Measurements from ENCODE around the gene PIP5KL1.

Gene PIP5KL1

DNA sequence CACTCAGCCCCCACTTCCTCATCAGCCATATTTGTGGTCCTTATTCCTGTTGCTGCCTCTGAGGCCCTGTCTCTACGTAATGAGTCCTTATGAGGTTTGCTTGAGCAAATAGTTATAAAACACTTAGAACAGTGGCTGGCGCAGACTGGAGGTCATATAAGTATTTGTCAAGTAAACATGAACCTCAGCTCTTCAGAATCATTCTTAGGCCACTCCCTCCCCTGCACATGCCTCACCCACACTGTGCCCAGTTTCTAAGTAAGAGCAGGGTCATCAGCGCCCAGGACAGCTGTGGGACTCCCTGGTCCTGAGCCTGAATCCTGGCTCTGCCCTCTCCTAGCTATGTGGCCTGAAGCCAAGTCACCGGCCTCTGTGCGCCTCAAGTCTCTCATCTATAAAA, 17.7 kb downstream of the PIP5KL1 start:
- DNase-seq (ENCODE audit: low spot score): no peak

- no peak for DNase-seq (ENCODE audit: low spot score)
These were observed 18.3 kb downstream of the PIP5KL1 start for GRCh38 chr9:127912296-127912695.

GRCh38 chr9:127910613-127911205, 19.9 kb downstream of the PIP5KL1 start:
- DNase-seq (ENCODE audit: low spot score): peak; percentile 73

GRCh38 chr9:127909839-127910273, 20.7 kb downstream of the PIP5KL1 start:
- no peak for DNase-seq (ENCODE audit: low spot score)

- DNase-seq (ENCODE audit: low spot score): no peak
These were observed 22.0 kb downstream of the PIP5KL1 start for GRCh38 chr9:127908660-127908926.

DNA sequence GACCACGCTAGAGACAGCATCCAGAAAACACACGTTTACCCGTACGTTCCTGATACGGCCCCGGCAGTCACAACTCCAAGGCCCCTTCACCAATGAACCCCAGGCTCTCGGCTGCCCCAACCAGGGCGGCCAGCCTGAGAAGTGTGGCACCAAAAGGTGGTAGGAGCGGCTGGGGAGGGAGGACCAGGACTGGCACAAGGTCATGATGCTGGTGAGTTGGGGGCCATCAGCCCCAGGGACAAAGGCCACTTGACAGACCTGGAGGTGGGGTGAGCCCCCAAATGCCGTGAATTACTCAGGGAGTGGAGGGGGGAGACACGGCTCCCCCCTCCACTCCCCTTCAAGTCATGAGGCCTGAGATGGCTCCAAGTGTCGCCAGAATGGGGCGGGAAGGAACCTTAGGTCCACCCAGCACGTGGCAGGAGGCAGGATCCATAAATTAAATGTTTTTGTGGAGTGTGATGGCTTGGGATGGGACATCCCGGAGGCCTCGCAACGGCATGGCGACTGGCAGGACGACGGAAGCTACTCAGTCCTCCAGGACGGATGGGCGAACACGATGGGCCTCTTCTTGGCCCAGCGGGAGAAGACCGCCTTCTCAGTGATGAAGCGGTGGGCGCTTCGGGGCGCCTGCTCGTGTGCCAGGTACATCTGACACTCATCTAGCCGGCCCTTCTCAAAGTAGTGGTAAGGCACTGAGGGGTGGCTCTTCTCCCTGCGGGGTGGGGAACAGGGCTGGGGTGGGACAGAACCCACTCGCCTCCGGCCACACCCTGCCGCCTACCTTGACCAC, 22.5 kb downstream of the PIP5KL1 start:
- DNase-seq (ENCODE audit: low spot score): no peak

DNA sequence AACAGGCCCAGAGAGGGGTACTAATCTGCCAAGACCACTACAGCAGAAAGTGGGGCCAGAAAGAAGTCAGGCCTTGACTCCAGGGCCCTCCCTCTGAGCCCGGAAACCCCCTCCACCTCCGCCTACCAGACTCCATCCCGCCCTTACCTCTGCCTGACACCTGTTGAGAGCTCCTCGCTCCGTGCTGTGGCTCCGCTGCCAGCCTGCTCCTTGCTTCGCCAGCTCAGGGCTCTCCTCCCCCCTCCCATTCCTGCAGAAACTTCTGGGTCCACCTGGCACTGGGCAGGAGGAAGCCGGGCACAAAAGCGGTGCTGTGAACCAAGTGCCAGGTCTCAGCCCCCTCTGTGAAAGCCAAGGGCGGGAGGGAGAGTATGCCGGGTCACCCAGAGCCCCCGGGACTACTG, 24.8 kb downstream of the PIP5KL1 start:
- no peak for DNase-seq (ENCODE audit: low spot score)

DNA sequence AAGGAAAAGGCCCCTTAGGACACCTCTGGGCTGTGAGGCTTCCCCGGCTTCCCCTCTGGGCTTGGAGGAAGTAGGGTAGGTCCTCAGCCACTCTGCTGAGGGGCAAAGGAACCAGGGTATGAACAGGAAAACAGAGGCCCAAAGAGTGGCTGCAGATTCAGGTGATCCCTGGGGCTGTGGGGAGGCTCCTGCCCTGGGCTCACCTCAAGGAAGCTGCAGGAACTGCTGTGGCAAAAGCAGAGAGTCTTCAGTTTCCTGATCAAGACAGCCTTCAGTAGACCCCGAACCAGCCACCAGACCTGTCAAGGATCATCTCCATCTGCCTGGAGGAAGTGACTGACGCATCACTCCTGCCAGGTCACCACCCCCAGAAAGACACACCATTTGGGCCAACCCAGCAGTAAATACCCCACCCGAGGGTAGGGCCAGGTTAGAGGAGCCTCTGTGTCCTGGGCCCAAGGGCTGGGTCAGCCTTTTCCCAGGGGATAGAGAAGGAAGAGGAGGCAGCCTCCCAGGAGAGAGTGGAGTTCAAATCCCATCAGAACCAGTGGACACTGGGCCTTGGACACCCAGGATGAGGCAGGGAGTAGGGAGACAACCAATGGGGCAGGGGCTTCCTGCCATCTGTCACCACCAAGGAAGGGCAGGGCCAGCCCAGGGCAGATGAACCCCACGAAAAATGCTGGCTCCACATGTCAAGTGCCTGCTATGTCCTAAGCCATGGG, 25.4 kb downstream of the PIP5KL1 start:
- DNase-seq (ENCODE audit: low spot score): no peak

GRCh38 chr9:127904561-127905003, 26.0 kb downstream of the PIP5KL1 start:
- DNase-seq (ENCODE audit: low spot score): no peak

DNA sequence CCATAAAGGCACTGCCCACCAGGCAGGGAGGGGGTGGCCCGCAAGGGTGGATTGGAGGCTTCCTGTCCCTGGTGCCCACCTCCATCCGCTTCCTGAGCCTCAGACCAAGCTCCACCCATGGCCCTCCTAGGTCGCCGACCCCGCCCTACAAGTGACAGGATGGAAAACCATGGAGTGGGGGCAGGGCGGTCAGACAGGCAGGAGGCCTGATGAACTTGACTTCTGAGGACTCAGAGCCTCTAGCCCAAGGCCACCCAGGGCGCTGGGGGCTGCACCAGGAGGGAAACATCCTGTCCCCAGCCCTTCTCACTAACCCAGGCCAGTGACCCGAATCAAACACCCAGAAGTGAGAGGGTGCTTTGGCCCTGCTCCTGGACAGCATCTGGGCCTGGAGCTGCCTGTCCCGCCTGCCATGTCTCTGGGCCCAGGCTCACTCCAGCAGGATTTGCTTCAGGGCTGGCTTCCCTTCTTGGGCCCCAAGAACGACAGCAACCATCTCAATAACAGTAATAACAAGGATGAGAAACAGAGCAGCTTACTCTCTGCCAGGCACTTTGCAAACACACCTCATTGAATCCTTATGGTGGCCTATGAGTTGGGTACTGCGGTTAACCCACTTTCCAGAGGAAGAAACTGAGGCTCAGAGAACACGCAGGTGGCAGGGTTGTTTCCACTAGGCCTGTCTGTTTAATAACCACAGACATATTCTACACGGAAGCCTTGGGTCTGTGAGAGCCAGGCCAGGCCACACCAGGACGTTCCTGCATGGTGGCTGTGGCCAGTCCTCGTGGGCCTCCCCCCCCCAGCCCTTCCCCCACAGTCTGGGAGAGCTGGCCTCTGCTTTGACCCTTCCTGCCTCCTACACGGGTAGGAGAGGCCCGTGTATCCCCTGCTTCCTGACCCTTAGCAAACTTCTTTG, 26.8 kb downstream of the PIP5KL1 start:
- no peak for DNase-seq (ENCODE audit: low spot score)

- peak; percentile 97 for DNase-seq (ENCODE audit: low spot score)
These were observed 31.2 kb downstream of the PIP5KL1 start, which contains the start of gene ST6GALNAC6 for GRCh38 chr9:127899128-127899943. TSS of gene ST6GALNAC6 (minus strand) at chr9:127899603. CDS start at chr9:127897981, 1,622 bp downstream.

- DNase-seq (ENCODE audit: low spot score): peak; percentile 66
These were observed 32.0 kb downstream of the PIP5KL1 start for GRCh38 chr9:127898433-127899127.

DNA sequence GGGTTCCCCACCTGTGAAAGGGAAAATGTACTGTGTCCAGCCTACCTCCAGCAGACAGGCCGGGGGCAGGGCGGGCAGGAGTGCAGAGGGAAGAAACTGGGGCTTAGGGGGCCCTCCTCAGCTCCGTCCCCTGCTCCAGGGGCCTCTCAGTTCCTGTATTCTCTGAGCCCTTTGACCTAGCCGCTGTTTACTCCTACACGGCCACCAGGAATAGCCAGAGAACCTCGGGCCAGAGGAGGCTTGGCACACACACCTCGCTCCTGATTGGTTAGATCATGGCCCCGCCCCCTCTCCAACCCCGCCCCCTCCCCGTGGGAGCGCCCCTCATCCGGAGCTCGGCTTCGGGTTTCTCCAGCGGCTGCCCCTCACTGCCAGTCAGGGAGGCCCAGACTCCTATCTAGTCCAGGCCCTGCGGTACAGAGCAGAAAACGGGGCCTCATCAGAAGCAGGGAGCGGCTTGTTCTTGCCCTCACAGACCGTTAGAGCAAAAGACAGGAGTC, 33.3 kb downstream of the PIP5KL1 start:
- DNase-seq (ENCODE audit: low spot score): peak; percentile 89

DNA sequence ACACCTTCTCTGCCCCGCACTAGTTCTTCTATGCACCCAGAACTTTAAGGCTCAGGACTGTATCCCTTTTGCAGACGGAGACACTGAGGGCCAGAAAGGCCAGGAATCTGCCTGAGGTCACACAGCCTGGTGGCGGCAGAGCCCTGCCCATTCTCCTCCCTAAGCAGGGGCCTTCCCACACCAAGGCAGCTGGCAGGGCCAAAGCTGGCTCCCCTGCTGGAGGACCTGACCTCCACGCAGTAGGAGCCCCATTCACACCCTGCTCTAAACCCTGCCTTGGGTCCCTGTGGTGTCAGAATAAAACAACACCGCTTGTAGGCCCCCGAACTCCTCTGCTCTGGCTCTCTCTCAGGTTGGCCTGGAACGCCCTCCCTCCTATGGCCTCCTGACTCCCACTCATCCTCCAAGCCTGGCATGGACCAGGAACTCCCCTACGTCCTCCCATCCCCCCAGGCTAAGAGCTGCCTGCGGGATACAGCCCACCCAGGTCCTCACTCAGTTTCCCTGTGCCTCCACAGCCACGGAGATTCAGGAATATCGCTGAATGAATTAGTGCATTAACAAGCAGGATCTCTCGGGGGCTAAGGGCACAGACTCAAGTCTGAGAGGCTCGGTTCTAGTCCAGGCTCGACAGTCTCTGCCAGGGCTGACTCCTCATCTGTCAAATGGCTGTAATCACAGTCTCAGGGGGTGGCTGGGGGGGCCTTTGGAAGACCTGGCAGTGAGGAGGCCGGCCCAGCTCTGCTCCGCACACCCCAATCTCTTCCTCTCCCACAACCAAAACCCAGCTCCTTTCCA, 34.0 kb downstream of the PIP5KL1 start:
- DNase-seq (ENCODE audit: low spot score): no peak

DNA sequence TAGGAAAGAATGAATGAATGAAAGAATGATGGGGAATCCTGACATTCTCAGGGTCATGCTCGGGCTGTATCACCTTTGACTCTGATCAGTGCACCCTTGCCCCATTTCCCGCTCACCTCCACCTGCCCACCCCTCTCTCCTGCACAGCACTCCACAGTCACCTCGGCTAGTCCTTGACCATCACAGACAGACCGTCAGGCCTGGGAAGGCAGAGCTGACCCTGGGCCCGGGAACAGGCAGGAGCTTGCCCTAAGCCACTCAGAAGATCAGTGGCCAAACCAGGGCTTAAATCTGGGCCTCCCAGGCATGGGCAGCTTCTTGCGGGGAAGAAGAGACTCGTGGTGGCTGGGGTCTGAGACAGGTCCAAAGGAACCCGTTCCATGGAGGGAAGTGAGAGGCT, 34.8 kb downstream of the PIP5KL1 start:
- no peak for DNase-seq (ENCODE audit: low spot score)

DNA sequence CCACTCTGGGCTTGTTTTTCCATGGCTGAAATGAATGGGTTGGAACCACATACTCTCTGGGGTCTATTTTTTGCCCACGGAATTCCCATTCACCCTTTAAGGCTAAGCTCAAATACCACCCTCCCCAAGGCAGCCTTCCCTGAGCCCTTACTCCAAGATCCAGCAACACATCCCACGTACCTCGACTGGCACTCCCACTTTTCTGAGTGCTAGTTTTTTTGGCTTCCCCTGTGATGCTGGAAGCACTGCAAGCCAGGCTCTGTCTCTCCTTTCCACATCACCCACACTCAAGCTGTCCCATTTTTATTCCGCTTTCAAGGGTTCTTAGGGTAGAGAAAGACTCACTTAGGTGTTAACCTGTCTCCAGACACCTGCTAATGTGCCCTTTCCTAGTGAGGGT, 37.2 kb downstream of the PIP5KL1 start:
- no peak for DNase-seq (ENCODE audit: low spot score)

DNA sequence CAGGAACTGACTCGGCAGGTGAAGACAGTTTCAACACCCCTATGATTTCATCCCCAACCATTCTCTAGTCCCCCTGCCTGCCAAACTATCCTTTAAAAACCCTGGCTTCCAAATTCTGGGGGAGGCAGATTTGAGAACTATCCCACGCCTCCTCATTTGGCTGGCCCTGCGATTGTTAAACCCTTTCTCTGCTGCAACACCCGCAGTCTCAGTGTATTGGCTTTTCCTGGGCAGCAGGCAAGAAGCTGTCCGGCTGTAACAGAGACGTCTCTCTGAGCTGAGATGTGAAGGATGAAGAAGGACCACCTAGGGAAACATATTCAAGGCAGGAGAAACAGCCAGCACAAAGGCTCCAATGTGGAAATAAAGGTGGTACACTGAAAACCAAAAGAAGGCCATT, 37.7 kb downstream of the PIP5KL1 start:
- DNase-seq (ENCODE audit: low spot score): no peak

GRCh38 chr9:127890053-127890452, 40.5 kb downstream of the PIP5KL1 start:
- DNase-seq (ENCODE audit: low spot score): no peak

DNA sequence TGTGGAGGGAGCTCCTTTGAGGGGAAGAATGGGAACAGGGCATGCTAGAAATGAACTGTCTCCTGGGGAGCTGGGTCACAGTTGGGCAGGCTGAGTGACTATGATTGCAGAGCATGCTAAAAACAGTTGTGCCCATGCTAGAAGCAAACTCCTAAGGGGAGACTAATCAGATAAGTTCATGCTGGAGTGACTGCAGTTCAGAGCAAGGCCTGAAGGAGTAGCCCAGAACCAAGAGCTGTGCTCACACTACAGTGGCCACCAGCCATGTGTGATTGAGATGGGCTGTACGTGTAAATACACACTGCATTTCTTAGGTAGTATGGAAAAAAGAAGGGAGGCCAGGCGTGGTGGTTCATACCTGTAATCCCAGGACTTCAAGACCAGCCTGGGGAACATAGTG, 42.8 kb downstream of the PIP5KL1 start:
- DNase-seq (ENCODE audit: low spot score): no peak

All from D341Med (cell line).